Activated CD8-positive, alpha-beta memory T cell treated with anti-CD3 and anti-CD28 coated beads for 1 hour (primary cell): ENCODE results near the gene APOA4.

Experiments used
- DNase-seq, 2 donors: peaks; one replicate each; pipeline ENCODE4 v3.0.0-alpha.2; 2020; ENCODE audit warnings: low read depth in 1 of 2; ENCODE audit errors: extremely low read depth in 1 of 2

The APOA4 gene

DNA sequence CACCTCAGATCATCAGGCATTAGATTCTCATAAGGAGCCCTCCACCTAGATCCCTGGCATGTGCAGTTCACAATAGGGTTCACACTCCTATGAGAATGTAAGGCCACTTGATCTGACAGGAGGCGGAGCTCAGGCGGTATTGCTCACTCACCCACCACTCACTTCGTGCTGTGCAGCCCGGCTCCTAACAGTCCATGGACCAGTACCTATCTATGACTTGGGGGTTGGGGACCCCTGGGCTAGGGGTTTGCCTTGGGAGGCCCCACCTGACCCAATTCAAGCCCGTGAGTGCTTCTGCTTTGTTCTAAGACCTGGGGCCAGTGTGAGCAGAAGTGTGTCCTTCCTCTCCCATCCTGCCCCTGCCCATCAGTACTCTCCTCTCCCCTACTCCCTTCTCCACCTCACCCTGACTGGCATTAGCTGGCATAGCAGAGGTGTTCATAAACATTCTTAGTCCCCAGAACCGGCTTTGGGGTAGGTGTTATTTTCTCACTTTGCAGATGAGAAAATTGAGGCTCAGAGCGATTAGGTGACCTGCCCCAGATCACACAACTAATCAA, 8.8 kb upstream of the APOA4 start:
- no peak for DNase-seq

DNA sequence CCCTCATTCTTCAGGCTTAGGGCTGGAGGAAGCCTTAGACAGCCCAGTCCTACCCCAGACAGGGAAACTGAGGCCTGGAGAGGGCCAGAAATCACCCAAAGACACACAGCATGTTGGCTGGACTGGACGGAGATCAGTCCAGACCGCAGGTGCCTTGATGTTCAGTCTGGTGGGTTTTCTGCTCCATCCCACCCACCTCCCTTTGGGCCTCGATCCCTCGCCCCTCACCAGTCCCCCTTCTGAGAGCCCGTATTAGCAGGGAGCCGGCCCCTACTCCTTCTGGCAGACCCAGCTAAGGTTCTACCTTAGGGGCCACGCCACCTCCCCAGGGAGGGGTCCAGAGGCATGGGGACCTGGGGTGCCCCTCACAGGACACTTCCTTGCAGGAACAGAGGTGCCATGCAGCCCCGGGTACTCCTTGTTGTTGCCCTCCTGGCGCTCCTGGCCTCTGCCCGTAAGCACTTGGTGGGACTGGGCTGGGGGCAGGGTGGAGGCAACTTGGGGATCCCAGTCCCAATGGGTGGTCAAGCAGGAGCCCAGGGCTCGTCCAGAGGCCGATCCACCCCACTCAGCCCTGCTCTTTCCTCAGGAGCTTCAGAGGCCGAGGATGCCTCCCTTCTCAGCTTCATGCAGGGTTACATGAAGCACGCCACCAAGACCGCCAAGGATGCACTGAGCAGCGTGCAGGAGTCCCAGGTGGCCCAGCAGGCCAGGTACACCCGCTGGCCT, 7.2 kb upstream of the APOA4 start:
- no peak for DNase-seq

DNA sequence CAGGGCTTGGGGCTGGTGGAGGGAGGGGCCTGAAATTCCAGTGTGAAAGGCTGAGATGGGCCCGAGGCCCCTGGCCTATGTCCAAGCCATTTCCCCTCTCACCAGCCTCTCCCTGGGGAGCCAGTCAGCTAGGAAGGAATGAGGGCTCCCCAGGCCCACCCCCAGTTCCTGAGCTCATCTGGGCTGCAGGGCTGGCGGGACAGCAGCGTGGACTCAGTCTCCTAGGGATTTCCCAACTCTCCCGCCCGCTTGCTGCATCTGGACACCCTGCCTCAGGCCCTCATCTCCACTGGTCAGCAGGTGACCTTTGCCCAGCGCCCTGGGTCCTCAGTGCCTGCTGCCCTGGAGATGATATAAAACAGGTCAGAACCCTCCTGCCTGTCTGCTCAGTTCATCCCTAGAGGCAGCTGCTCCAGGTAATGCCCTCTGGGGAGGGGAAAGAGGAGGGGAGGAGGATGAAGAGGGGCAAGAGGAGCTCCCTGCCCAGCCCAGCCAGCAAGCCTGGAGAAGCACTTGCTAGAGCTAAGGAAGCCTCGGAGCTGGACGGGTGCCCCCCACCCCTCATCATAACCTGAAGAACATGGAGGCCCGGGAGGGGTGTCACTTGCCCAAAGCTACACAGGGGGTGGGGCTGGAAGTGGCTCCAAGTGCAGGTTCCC, 6.5 kb upstream of the APOA4 start, which contains the start of gene APOC3:
Gene APOC3, plus strand, starts transcription at position 383 of the 659 bp plus-strand sequence. CDS start 676 bp downstream, outside the sequence.
- no peak for DNase-seq

DNA sequence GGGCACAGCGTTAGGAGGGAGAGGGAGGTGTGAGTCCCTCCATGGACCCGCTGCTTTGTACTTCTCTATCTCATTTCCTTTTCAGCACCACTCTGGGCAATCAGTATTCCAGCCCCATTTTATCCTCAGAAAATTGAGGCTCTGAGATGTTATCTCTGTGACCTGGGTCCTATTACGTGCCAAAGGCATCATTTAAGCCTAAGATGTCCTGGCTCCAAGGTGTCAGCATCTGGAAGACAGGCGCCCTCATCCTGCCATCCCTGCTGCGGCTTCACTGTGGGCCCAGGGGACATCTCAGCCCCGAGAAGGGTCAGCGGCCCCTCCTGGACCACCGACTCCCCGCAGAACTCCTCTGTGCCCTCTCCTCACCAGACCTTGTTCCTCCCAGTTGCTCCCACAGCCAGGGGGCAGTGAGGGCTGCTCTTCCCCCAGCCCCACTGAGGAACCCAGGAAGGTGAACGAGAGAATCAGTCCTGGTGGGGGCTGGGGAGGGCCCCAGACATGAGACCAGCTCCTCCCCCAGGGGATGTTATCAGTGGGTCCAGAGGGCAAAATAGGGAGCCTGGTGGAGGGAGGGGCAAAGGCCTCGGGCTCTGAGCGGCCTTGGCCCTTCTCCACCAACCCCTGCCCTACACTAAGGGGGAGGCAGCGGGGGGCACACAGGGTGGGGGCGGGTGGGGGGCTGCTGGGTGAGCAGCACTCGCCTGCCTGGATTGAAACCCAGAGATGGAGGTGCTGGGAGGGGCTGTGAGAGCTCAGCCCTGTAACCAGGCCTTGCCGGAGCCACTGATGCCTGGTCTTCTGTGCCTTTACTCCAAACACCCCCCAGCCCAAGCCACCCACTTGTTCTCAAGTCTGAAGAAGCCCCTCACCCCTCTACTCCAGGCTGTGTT, 5.8 kb upstream of the APOA4 start:
- DNase-seq: no peak

DNA sequence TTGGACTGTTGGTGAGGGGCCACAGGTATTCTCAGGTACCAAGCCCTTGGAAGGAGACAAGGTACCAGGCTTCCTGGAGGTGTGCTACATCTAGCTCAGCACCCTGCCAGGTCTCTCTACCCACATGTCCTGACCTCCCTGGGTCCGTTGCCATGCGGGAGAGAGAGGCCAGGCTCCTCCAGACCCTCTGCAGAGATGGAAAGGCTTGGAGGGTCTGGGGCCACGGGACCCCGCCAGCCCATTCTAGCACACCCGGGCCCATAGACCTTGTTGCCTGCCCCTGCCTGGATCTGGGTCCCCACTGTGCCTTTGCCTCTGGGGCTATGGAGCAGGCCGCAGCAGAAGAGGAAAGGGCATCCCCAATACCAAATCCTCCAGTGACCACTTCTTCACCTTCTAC, 4.4 kb upstream of the APOA4 start:
- no peak for DNase-seq

DNA sequence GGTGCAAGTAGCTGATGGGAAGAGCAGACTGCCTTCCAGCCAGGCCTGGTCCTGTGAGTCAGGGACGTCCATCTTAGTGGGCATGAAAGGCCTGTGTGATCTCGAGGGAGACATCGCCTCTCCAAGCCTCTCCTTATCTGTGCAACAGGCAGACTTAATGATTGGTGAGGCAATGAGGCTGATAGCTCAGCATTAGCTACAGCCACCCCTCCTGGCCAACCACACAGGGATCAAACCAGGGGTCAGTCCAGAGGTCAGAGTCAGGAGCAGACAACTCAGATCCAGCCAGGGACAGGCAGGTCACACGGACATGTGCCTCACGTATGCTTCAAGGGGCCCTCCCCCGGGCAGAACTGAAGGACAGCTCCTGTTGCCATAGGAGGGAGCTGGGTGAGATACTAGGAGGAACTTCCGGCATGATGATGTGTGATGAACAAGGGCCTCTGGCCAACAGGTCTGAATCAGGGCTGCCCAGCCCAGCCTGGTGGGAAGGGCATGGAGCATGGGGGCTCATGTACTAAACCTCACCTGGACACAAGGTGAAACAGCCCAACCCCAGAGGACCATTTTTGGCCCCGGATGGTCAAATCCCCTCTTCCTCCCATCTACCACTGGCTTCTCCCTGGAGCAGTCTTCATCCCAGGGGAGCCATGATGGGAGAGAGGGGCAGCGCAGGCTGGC, 3.8 kb upstream of the APOA4 start:
- no peak for DNase-seq

DNA sequence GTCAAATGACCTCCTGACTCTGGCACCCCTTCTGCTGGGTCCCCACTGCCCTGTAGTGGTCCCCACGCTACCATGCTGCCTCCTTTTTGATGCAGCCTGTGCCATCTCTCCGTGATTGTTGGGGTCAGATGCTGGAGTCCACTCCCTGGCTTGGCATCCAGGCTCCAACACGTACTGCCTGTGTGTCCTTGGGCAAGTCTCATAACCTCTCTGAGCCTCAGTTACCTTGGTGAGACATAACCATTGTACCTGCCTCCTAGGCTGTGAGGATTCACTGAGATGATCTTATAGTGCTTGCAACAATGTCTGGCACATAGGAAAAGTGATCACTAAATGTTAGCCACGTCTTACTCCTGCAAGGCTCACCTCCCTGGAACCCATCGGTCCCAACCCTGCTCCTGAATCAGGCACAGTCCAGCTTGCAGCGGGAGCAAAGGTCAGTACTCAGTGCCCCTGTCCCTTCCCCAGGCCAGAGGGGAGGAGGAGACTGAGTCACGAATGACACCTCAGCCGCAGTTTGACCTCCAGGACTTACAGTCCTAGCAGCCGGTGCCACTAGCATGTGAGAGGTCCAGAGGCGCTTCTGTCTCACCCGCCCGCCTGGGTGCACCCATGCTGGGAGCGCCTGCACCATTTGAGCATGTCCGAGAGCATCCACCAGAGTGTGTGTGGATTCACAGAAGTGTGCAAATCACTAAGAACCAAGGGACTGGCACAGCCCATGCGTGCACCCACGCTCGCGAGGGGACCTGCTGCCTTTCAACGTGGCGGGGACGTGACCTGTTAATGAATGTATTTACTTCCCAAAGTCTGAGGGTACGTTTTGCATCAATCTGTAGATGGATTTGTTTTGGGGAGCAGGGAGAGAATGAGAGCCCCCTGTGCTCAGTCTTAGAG, 3.0 kb upstream of the APOA4 start:
- no peak for DNase-seq

DNA sequence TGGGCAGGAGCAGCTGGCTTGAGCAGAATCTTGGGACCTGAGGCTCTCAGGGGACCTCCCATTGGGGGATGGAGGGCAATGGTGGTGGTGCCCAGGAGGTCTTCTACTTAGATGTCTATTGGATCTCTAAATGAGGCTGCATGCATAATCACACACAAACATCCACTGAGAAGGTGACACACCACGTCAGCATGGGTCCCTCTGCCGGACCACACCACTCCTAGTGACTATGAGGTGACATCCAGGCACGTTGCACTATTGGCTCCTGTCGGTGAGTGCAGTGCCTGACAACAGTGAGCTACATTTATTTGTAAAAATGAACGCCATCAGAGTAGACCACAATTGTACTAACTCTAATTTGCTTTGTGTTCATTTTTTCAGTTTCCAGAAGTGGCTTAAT, 2.3 kb upstream of the APOA4 start:
- DNase-seq: no peak

DNA sequence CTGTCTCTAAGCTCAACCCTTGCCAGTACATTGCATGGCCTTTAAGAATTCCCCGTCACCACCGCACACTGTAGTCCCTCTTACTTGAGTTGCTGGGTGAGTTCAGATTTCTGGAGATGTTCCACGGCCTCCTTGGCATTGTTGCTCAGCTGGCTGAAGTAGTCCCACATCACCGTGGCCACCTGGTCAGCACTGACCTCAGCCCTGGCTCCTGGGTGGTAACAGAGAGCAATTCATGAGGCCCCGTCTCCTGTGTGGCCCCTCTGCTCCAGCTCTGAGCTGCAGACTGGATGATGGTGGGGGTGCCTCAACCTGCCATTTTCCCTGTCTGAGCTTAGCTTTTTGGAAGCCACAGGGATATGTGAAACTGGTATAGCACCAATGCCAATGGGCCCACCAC, 529 bp downstream of the APOA4 start:
- no peak for DNase-seq

DNA sequence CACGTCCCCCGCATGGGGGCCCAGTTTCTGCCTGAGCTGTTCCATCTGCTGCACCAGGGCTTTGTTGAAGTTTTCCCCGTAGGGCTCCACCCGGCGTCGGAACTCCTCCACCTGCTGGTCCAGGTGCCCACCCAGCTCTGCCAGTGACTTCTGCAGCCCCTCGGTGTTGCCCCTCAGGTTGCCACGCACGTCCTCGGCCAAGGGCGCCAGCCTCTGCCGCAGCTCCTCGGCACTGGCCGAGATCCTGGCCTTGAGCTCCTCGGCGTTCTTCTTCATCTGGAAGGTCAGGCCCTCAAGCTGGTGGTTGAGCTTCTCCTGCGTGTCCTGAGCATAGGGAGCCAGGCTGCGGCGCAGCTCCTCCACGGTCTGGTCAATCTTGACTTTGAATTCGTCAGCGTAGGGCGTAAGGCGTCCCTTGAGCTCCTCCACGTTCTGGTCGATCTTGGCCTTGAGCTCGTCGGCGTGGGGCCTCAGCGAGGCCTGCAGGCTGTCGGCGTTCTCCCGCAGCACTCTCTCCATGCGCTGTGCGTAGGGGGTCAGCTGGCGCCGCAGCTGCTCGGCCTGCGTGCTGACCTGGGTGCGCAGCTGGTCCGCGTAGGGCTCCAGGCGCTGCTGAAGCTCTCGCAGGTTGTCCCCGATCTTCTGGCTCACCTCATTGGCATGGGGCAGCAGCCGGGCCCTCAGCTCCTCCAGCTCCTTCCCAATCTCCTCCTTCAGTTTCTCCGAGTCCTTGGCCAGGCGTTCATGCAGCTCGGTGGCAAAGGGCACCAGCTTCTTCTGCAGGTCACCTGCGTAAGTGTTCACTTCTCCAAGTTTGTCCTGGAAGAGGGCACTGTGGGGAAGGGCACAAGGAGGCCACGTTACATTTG, 1.8 kb downstream of the APOA4 start:
- DNase-seq: no peak

DNA sequence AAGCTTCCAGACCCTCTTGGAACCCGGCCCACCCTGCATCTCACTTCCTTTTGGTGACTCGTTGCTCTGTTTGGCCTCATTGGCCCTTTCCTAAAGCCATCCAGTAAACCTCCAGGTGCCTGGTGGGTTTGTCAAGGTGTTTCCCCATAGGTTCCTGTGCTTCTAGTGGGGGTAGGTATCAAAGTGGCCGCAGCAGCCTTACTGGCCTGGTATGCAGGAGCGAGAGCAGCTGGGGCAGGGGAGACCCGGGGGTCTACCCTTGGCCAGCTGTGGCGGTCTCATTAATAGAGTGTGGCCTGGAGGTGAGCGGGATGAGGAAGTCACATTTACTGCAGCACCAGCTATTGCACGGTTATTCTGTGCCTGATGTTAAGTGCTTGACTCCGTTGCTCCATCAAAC, 4.1 kb downstream of the APOA4 start:
- DNase-seq: no peak

DNA sequence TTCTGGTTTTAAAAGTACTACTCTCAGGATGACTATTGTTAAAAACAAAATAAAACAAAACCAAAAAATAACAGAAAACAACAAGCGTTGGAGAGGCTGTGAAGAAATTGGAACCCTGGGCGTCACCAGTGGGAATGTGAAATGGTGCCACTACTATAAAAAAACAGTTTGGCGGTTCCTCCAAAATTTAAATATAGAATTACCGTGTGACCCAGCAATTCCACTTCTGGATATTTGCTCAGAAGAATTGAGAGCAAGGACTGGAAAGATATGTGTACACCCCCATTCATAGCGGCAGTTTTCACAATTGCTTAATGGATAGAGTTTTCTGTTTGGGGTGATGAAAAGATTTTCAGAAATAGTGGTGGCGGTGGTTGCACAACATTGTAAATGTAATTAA, 8.6 kb downstream of the APOA4 start:
- no peak for DNase-seq

DNA sequence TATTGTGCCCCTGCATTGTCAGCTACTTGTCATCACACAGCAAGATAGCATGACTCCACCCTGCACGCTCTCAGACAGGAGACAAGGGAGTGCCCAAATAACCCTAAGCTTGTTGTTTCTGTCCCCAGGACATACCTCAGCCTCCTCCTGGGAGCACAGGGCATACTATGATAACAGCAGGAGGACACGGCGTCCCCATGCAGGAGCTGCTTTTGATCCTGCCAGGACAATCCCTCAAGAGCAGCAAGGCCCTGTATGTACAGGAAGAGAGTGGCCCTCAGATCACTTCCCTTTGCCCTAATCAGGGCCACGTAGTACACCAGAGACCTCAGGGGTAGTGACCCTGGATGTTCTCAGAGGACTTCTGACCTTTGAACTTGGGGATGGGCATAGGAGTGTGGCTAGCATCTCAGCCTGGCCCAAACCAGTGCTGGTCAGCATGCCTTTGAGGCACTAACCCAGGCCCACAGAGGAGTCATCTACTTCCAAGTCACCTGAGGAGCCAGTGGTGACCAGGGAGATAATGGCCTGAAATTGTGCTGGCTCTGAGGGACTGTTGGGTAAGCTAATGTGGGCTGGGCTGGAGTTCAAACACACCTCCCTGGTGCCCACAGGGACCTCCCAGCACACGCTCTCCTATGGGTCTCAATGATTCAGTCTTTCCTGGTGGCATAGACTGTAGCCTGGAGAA, 9.2 kb downstream of the APOA4 start:
- no peak for DNase-seq

DNA sequence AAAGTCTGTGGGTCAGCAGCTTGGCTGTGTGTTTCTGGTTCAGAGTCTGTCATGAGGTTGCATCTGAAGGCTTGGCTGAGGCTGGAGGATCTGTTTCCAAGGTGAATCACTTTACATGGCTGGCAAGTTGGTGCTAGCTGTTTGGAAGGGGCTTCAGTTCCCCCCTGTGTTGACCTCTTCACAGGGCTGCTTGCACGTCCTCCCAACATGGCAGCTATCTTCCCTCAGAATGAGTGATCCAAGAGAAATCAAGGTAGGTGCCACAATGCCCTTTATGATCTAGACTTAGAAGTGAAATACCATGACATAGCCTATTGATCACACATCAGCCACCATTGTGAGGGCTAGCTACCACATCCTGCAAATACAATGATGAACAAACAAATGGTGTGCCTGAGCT, 9.9 kb downstream of the APOA4 start:
- DNase-seq: no peak

DNA sequence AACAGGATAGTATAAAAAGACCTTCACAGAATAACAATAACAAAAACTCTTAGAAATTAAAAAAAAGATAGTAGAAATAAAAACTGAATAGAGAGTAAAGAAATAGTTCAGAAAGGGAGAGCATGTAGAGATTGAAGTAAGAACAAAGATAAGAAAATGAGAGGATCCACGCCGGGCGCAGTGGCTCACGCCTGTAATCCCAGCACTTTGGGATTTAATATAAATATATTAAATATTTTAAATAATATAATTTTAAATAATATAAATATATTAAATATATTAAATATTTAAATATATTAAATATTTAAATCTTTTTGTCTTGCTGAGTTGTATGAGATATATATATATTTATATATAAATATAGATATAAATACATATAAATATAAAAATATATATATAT, 11.0 kb downstream of the APOA4 start:
- DNase-seq: no peak

DNA sequence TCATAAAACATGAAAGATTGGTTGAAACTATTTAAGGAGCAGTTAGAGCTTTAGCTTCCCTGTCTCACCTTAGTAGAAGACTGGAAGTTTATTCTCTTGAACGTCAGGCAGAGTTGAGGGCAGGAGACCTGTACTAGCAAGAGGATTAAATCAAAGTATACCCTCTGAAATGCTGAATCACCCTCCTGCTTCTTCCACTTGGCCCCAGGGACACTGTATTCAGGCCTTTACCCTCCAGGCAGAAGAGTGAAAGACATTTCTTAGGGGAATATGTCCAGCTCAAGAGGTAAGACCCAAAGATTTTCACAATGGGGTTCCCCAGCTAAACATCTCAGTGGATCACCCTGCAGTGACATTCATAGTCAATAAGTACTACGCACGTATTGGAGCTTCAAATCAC, 11.9 kb downstream of the APOA4 start:
- no peak for DNase-seq

DNA sequence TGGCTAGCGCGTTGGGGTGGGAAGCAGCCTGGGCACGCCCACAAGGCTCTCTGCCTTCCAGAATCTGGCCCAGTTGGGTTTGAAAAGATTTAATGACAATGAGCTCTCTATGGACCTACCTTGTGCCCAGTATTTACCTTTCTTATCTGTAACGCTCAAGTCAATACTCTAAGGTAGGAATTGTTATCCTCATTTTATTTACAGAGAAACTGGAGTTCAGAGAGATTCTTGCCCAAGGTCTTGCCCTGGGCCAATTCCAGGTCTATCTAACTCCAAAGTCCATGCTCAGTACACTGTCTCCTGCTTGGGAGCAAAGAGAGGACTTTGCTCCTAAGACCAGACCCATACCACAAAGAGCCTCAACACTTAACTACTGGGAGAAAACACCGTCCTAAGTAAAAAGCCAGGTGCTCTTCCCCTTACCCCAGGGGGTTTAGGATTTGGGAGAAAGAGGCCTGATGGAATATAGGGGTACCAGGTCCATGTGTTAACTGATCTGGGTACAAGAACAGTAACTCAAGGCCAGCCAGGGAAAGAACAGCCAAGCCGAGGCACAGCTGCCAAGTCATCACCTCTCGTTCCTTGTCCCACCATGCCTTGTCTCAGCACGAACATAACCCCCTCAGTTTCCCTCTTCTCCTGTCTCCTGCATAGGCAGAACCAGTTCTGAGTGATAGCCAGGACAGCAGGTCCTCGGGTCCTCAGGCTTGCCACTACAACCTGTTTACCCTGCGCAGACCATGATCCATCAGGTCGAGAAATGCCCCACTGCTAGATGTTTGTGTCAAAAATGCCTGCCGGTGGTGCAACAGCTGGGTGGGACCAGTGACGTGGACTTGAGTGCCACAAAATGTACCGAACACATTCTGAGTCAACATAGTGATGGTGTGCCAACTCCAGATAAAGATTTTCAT, 14.6 kb downstream of the APOA4 start:
- no peak for DNase-seq
